BLaER1 (cell line): Measurements from ENCODE around the gene TH.
A peak's percentile ranks its signal among the peaks of the same experiment; 100 is the strongest.
"Not testable (repeated sequence)": the region's sequence is repeated elsewhere in the genome, so short reads cannot be mapped to it uniquely, and the experiment has no call there.

Experiments used
- H3K27ac ChIP-seq: shearing (Covaris generic); formaldehyde crosslinking; 2 replicates; pipeline ENCODE4 v1.8.1; 2022
- H3K27me3 ChIP-seq: shearing (Covaris generic); formaldehyde crosslinking; 2 replicates; pipeline ENCODE4 v1.8.1; 2022
- H3K36me3 ChIP-seq: shearing (Covaris generic); formaldehyde crosslinking; 2 replicates; pipeline ENCODE4 v1.8.1; 2022
- H3K4me1 ChIP-seq: shearing (Covaris generic); formaldehyde crosslinking; 2 replicates; pipeline ENCODE4 v1.8.1; 2022
- H3K4me2 ChIP-seq: shearing (Covaris generic); formaldehyde crosslinking; 2 replicates; pipeline ENCODE4 v1.8.1; 2022
- H3K4me3 ChIP-seq: shearing (Covaris generic); formaldehyde crosslinking; 2 replicates; pipeline ENCODE4 v1.8.1; 2022
- H3K9ac ChIP-seq: shearing (Covaris generic); formaldehyde crosslinking; 2 replicates; pipeline ENCODE4 v1.8.1; 2022
- H3K9me3 ChIP-seq: shearing (Covaris generic); formaldehyde crosslinking; 2 replicates; pipeline ENCODE4 v1.8.1; 2022
- H4K20me1 ChIP-seq: shearing (Covaris generic); formaldehyde crosslinking; 2 replicates; pipeline ENCODE4 v1.8.1; 2022
- Cebpa-rat ChIP-seq: shearing (Covaris generic); IDR thresholded peaks from 2 replicates; pipeline ENCODE4 v1.8.1; 2022

The TH gene

GRCh38 chr11:2127482-2128129 is 44.0 kb downstream of the TH start:
- TF ChIP-seq Cebpa-rat: no peak
- H3K9ac ChIP-seq: no peak overlapping the region
- H3K4me2 ChIP-seq: peak overlapping the region; percentile 48
- H3K36me3 ChIP-seq: no peaks in the 10 kb centered on the region
- no peak overlapping the region for H3K4me3 ChIP-seq
- H3K27ac ChIP-seq: no peak overlapping the region
- H3K9me3 ChIP-seq: no peaks in the 10 kb centered on the region
- peaks cover 19% of the 10 kb centered on the region for H3K4me1 ChIP-seq
- H3K27me3 ChIP-seq: peaks cover 17% of the 10 kb centered on the region
- peaks cover 5% of the 10 kb centered on the region; the same call in 1 of the 2 replicates for H4K20me1 ChIP-seq

- H3K27me3 ChIP-seq: peaks cover 7% of the 10 kb centered on the region
- no peak for TF ChIP-seq Cebpa-rat
- H3K36me3 ChIP-seq: no peaks in the 10 kb centered on the region
- H3K9me3 ChIP-seq: no peaks in the 10 kb centered on the region
- peaks cover 5% of the 10 kb centered on the region; the same call in 1 of the 2 replicates for H4K20me1 ChIP-seq
- H3K4me2 ChIP-seq: no peak overlapping the region
- H3K4me1 ChIP-seq: peaks cover 20% of the 10 kb centered on the region
- no peak overlapping the region for H3K9ac ChIP-seq
- H3K27ac ChIP-seq: no peak overlapping the region
- H3K4me3 ChIP-seq: no peak overlapping the region
These were observed 45.0 kb downstream of the TH start for GRCh38 chr11:2126520-2127085.

- not testable (repeated sequence) for H3K27me3 ChIP-seq, H3K27ac ChIP-seq, H3K4me2 ChIP-seq, H4K20me1 ChIP-seq, H3K36me3 ChIP-seq, H3K4me3 ChIP-seq, H3K9me3 ChIP-seq, H3K9ac ChIP-seq
- peaks cover 20% of the 10 kb centered on the region for H3K4me1 ChIP-seq
These were observed 46.7 kb downstream of the TH start for GRCh38 chr11:2124736-2125484.

- H3K4me1 ChIP-seq: peaks cover 19% of the 10 kb centered on the region
- H3K36me3 ChIP-seq: no peaks in the 10 kb centered on the region
- H3K9me3 ChIP-seq: no peaks in the 10 kb centered on the region
- no peak overlapping the region for H3K27ac ChIP-seq
- TF ChIP-seq Cebpa-rat: no peak
- no peak overlapping the region for H3K4me2 ChIP-seq
- H3K9ac ChIP-seq: no peak overlapping the region
- H4K20me1 ChIP-seq: peaks cover 4% of the 10 kb centered on the region; the same call in 1 of the 2 replicates
- H3K4me3 ChIP-seq: no peak overlapping the region
- no peaks in the 10 kb centered on the region for H3K27me3 ChIP-seq
These were observed 48.0 kb downstream of the TH start for GRCh38 chr11:2123628-2123960.

GRCh38 chr11:2122907-2123627 is 48.5 kb downstream of the TH start:
- Histone ChIP-seq H4K20me1 (no peaks in the 10 kb centered on the region), H3K27me3 (no peaks in the 10 kb centered on the region), H3K4me2 (peak overlapping the region; percentile 42), H3K27ac (no peak overlapping the region), H3K9me3 (no peaks in the 10 kb centered on the region), H3K4me3 (no peak overlapping the region), H3K36me3 (no peaks in the 10 kb centered on the region), H3K4me1 (peaks cover 14% of the 10 kb centered on the region), H3K9ac (no peak overlapping the region)
- TF ChIP-seq Cebpa-rat: no peak

GRCh38 chr11:2122222-2122906 is 49.3 kb downstream of the TH start:
- no peak for TF ChIP-seq Cebpa-rat
- no peak overlapping the region for H3K9ac ChIP-seq
- H3K27ac ChIP-seq: no peak overlapping the region
- H3K4me3 ChIP-seq: no peak overlapping the region
- H3K4me2 ChIP-seq: peak overlapping the region; percentile 42
- peaks cover 7% of the 10 kb centered on the region for H3K4me1 ChIP-seq
- H3K9me3 ChIP-seq: no peaks in the 10 kb centered on the region
- H3K27me3 ChIP-seq: no peaks in the 10 kb centered on the region
- no peaks in the 10 kb centered on the region for H3K36me3 ChIP-seq
- H4K20me1 ChIP-seq: no peaks in the 10 kb centered on the region

- Histone ChIP-seq H3K36me3 (no peaks in the 10 kb centered on the region), H3K4me1 (peaks cover 7% of the 10 kb centered on the region), H3K4me3 (no peak overlapping the region), H3K4me2 (no peak overlapping the region), H3K9ac (no peak overlapping the region), H3K27ac (no peak overlapping the region), H3K27me3 (no peaks in the 10 kb centered on the region), H4K20me1 (no peaks in the 10 kb centered on the region), H3K9me3 (no peaks in the 10 kb centered on the region; the same call in 1 of the 2 replicates)
- TF ChIP-seq Cebpa-rat: no peak
These were observed 50.1 kb downstream of the TH start for GRCh38 chr11:2121227-2122130.

- no peaks in the 10 kb centered on the region; the same call in 1 of the 2 replicates for H3K9me3 ChIP-seq
- H4K20me1 ChIP-seq: no peaks in the 10 kb centered on the region
- H3K27ac ChIP-seq: no peak overlapping the region
- H3K9ac ChIP-seq: no peak overlapping the region
- TF ChIP-seq Cebpa-rat: no peak
- H3K4me3 ChIP-seq: no peak overlapping the region
- no peak overlapping the region for H3K4me2 ChIP-seq
- no peaks in the 10 kb centered on the region for H3K36me3 ChIP-seq
- no peaks in the 10 kb centered on the region for H3K27me3 ChIP-seq
- peaks cover 7% of the 10 kb centered on the region for H3K4me1 ChIP-seq
These were observed 51.1 kb downstream of the TH start for GRCh38 chr11:2120359-2121100.
